GM21825 (cell line): Measurements from ENCODE around the gene KLF2.
"Not testable (repeated sequence)": the region's sequence is repeated elsewhere in the genome, so short reads cannot be mapped to it uniquely, and the experiment has no call there.

ENCODE experiments used
- ATAC-seq: cut with Tn5 transposase; IDR thresholded peaks from one replicate; pipeline ENCODE4 v1.9.1; 2021; ENCODE audit warnings: mild to moderate bottlenecking, moderate library complexity; ENCODE audit not compliant: unreplicated experiment

The KLF2 gene

GRCh38 chr19:16336571-16336970, 11.9 kb downstream of the KLF2 start:
- no peak for ATAC-seq

- ATAC-seq: no peak
Observed at GRCh38 chr19:16337809-16338469, 13.3 kb downstream of the KLF2 start.

DNA sequence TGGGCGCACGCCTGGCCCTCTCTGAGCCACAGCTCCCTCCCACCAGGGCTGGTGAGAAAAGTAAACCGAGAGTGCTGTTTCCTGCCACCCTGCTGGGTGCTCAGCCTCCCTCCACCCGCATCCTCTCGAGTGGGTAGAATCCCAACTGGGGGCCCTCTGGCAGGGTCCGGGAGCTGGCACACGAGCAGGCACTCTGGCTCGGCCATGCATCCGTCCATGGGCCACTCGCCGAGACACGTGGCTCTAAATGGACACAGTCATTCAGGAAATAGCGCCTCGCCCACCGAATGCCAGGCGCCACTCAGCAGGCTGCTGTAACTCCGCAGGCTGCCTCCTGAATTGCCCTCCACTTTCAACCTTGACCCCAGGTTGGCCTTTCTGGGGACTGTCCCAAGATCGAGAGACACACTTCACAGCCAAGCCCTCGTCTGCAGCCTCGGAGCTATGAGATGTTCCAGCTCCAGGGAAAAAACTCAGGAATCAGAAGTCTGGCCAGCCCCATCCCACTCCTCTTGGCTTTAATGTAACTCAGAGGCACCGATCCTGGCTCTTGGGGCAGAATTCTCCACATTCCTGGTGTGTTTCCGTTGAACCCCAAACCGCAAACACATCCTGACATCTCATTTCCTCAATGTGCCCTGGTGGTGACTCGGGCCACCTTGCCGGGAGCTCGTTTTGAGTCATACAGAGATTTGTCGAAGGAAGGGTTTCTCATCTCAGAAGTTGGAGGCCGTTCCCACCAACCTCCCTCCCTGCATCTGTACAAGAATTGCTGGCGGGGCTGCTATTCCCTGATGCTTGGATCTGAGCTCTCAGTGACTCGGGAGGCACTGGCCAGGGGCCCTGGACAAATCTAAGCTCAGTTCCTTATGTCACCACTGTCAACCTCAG, 14.1 kb downstream of the KLF2 start:
- no peak for ATAC-seq

- no peak for ATAC-seq
Observed at GRCh38 chr19:16339361-16339725, 14.7 kb downstream of the KLF2 start.

DNA sequence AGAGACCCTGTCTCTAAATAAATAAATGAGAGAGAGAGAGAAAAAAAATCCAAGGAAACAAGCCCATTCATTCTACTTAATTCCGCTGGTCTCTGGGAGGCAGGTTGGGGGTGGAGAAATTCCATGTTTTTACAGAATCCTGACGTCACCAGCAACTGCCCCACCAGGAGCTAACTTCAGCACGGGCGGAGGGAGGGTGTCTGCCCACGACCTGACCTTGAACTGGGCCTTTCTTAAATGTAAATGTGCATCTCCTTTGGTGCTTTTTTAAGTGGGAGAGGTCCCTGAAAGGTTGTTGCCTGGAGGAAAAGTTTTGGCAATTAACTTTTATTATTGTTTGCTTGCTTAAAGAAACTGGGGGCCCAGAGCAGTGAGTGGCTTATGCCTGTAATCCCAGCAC, 15.5 kb downstream of the KLF2 start:
- ATAC-seq: no peak

GRCh38 chr19:16340654-16341053, 16.0 kb downstream of the KLF2 start:
- no peak for ATAC-seq

- peak; percentile 59 for ATAC-seq
Observed at GRCh38 chr19:16342002-16342715, 17.5 kb downstream of the KLF2 start.

- ATAC-seq: no peak
Observed at GRCh38 chr19:16343156-16343555, 18.5 kb downstream of the KLF2 start.

DNA sequence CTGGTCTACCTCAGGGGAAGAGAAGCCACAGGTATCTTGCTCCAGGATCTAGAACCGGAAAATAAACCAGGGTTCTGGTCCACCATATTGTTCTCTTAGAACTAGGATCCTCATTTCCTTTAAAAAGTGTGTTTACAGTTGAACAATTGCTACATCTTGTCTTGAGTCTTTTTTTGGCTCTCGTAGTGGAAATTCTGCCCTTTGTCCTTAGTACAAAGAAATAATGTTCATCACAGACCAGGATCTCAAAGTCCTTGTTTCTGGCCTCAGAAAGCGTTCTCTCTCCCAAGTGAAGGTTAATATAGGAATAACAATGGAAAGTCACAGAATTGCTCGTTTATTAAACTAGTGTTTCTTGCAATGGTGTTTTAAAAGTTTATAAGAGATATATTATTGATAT, 20.8 kb downstream of the KLF2 start:
- no peak for ATAC-seq

DNA sequence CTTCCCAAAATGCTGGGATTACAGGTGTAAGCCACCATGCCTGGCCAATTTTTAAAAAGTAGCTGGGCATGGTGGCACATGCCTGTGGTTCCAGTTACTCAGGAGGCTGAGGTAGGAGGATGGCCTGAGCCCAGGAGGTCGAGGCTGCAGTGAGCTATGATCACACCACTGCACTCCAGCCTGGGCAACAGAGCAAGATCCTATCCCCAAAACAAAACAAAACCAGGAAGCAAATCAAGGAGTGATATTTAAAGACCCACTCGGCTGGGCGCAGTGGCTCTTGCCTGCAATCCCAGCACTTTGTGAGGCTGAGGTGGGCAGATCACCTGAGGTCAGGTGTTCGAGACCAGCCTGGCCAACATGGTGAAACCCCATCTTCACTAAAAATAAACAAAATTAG, 22.5 kb downstream of the KLF2 start:
- ATAC-seq: not testable (repeated sequence)

- ATAC-seq: no peak
Observed at GRCh38 chr19:16347706-16348105, 23.1 kb downstream of the KLF2 start.

DNA sequence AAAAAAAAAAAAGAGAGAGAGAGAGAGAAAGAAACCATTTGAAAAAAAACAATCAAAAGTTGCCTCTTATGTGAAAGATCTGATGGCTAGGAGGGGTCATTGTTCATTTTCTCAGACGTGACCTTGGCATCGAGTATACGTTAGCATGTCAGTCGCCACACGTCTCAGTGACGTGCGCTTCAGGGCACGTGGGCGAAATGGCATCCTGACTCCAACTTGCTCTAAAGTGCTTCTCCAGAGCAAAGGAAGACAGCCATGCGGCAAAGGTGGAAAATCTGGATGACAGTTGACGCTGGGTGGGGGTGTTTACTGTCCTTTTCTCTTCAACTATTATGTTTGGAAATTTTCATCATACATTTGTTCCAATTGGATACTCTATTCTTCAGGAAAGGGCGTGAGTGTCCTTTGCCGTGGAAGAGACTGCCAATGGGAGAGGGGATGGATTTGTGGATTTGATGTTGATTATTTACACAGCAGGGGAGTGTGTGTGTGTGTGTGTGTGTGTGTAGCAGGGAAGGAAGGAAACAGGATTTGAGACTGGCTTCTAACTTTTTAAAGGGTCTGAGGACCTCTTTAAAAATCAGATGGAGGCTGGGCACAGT, 25.0 kb downstream of the KLF2 start:
- no peak for ATAC-seq

- no peak for ATAC-seq
Observed at GRCh38 chr19:16351133-16351809, 26.6 kb downstream of the KLF2 start.

DNA sequence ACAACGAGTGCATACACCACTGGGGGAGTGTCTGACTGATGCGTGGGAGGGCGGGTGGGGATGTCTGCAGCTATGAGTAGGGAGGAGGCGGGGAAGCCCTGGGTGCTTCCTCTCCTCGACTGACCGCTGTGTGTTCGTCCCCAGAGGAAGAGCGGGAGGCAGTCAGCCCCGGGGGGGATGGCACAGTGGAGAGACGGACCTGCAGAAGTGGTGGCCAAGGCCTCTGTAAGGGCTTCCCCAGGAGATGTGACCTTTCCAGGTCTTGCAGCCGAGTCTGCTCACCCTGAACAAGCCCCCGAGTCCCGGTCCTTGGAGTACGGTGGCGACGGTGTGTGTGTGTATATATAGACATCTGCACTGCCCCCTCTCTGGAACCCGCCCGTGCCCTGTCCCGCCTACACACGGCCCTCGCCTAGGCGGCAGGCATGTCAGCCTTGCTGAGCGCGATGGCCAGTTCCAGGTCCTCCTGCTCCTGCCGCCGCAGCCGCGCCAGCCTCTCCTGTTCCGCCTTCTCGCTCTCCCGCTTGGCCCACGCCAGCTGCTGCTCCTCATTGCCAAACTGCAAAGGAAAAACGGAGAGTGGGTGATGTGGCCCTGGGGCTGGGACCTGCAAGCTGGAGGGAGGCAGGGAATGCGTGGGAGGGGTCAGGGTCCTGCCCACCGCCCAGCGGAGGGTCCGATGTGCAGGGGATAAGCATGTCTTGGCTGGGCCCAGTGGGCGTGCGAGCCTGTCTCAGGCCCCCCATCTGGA, 30.8 kb downstream of the KLF2 start:
- no peak for ATAC-seq

GRCh38 chr19:16358456-16358855, 33.8 kb downstream of the KLF2 start:
- no peak for ATAC-seq

- ATAC-seq: no peak
Observed at GRCh38 chr19:16359074-16359473, 34.4 kb downstream of the KLF2 start.

DNA sequence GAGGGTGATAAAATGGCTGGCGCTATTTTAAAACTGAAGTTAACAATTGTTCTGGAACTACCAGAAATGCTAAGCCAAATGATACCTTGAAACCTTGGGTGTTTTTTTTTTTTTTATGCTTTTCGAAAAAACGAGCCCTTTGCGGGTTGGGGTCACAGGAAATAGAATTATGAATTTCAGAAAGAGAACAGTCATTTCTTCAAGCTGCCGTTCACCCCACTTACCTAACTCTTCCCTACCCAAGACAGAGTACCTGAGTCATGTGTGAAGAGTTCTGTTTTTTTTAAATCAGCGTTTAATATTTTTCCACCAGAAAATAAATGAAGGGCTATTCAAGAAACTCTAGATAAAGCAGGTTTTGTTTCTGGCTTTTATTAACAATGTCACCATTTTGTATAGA, 35.3 kb downstream of the KLF2 start:
- ATAC-seq: no peak

DNA sequence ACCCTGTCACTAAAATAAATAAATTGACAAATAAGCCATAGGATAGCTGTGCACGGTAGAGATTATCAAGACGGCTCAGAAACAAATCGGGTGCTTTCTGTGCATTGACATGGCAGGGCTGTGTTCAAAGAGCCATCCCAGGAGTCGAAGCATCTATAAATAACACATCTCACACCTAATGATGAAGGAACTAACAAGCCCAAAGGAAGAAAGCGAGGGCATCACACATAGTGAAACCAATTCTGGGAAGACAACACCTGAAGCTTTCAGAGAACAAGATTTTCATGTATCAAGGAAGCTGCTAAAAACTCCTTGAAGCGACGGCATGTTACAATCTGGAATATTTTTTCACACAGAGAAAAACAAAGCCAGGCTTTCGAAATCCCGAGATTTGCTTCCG, 36.1 kb downstream of the KLF2 start:
- no peak for ATAC-seq

DNA sequence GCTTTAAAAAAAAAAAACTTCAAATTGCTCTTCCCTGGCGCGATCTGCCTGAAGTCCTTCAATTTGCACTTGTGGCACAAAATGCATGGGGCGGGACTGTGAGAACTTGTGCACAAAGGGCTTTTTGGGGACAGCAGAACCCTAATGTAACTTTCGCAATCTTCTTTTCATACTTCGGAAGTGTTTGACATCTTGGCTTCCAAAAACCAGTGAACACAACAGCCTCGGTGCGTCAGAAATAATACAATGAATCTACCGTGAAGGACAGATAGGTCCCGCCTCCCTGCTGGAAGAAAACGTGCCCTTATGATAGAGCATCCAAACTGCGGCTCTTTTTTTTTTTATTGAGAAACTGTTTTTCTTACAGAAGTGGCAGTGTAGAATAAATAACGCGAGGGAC, 36.6 kb downstream of the KLF2 start:
- ATAC-seq: no peak

GRCh38 chr19:16361926-16362325, 37.3 kb downstream of the KLF2 start:
- ATAC-seq: no peak
